HG03108 (cell line): ENCODE data around the gene JADE1.
A peak's percentile ranks its signal among the peaks of the same experiment; 100 is the strongest.

ENCODE experiments used
- ATAC-seq: cut with Tn5 transposase; IDR thresholded peaks from one replicate; pipeline ENCODE4 v1.9.1; 2021; ENCODE audit warnings: moderate library complexity; ENCODE audit not compliant: unreplicated experiment

Gene JADE1

GRCh38 chr4:128840711-128841318 lies 31.3 kb downstream of the JADE1 start:
- ATAC-seq = no peak

- ATAC-seq = no peak
Measured at GRCh38 chr4:128841402-128841801, 31.9 kb downstream of the JADE1 start.

GRCh38 chr4:128844931-128845330 lies 35.4 kb downstream of the JADE1 start:
- no peak for ATAC-seq

- no peak for ATAC-seq
Measured at GRCh38 chr4:128846063-128846462, 36.6 kb downstream of the JADE1 start.

- ATAC-seq = no peak
Measured at GRCh38 chr4:128847082-128847724, 37.7 kb downstream of the JADE1 start.

- no peak for ATAC-seq
Measured at GRCh38 chr4:128848461-128848860, 39.0 kb downstream of the JADE1 start.

- no peak for ATAC-seq
Measured at GRCh38 chr4:128850252-128850651, 40.8 kb downstream of the JADE1 start.

- no peak for ATAC-seq
Measured at GRCh38 chr4:128853741-128854140, 44.2 kb downstream of the JADE1 start.

- peak; percentile 79 for ATAC-seq
Measured at GRCh38 chr4:128854433-128854832, 44.9 kb downstream of the JADE1 start.

- ATAC-seq = no peak
Measured at GRCh38 chr4:128855621-128856020, 46.1 kb downstream of the JADE1 start.

- ATAC-seq = no peak
Measured at GRCh38 chr4:128856246-128856645, 46.7 kb downstream of the JADE1 start.

GRCh38 chr4:128858879-128859671 lies 49.6 kb downstream of the JADE1 start:
- ATAC-seq = no peak

GRCh38 chr4:128859887-128860677 lies 50.6 kb downstream of the JADE1 start:
- no peak for ATAC-seq

GRCh38 chr4:128861856-128862518 lies 52.5 kb downstream of the JADE1 start:
- ATAC-seq = peak; percentile 12

GRCh38 chr4:128862608-128863311 lies 53.3 kb downstream of the JADE1 start:
- peak; percentile 53 for ATAC-seq

GRCh38 chr4:128863312-128864075 lies 54.0 kb downstream of the JADE1 start:
- ATAC-seq = no peak

GRCh38 chr4:128865132-128865531 lies 55.6 kb downstream of the JADE1 start:
- no peak for ATAC-seq

- no peak for ATAC-seq
Measured at GRCh38 chr4:128866269-128866668, 56.8 kb downstream of the JADE1 start.

- no peak for ATAC-seq
Measured at GRCh38 chr4:128866691-128867090, 57.2 kb downstream of the JADE1 start.
